Thoracic aorta (tissue), 2 donors: Measurements from ENCODE around the gene BCAN. TPM values are rescaled to one million over a fixed set of nuclear protein-coding genes. Genes with fewer than 3 reads are reported as not detected.

ENCODE experiments used
- ATAC-seq: fragments of 150-250 bp; one replicate; pipeline ENCODE4 v1.8.0; 2017; ENCODE audit warnings: low read depth; ENCODE audit not compliant: insufficient number of reproducible peaks, low FRiP score
- DNase-seq: peaks from one replicate; pipeline ENCODE4 v3.0.0-alpha.2; 2020; ENCODE audit warnings: low spot score
- H3K27ac ChIP-seq, 2 donors: fragments of 200-600 bp; sonication (generic); 1 replicate in 1 of 2; 2 replicates in 1 of 2; pipeline ENCODE4 v1.5.1; 2016; ENCODE audit warnings: mild to moderate bottlenecking in 2 of 2, moderate library complexity in 2 of 2
- H3K27me3 ChIP-seq: fragments of 200-600 bp; sonication (generic); replicated peaks from 2 replicates; pipeline ENCODE4 v1.6.0; 2016; ENCODE audit warnings: mild to moderate bottlenecking; ENCODE audit not compliant: insufficient read depth
- H3K36me3 ChIP-seq: fragments of 200-600 bp; sonication (generic); one replicate; pipeline ENCODE4 v1.5.1; 2016
- H3K4me1 ChIP-seq, 2 donors: fragments of 200-600 bp; sonication (generic); 1 replicate in 1 of 2; 2 replicates in 1 of 2; pipeline versions ENCODE4 v1.5.1 to v1.6.0; 2016; ENCODE audit warnings: low read depth in 2 of 2, mild to moderate bottlenecking in 1 of 2; ENCODE audit not compliant: control insufficient read depth in 1 of 2
- H3K4me3 ChIP-seq: fragments of 200-600 bp; sonication (generic); 2 replicates; pipeline ENCODE4 v1.5.1; 2016; ENCODE audit warnings: mild to moderate bottlenecking
- H3K9me3 ChIP-seq: fragments of 200-600 bp; sonication (generic); 2 replicates; pipeline ENCODE4 v1.5.1; 2016
- total RNA-seq, 2 donors: library from RNA; depleted of rRNA; stranded (reverse); fragments of >200 nt; gene quantifications; one replicate each; pipeline versions ENCODE4 v1.1.0 to v1.2.3, GENCODE V29; 2016
- TF ChIP-seq, protein P1 (sequence below): fragments of 200-600 bp; sonication (generic); IDR thresholded peaks from one replicate; pipeline ENCODE4 v1.5.1; 2019; ENCODE audit warnings: antibody characterized with exemption

The BCAN gene
- total RNA-seq, 2 donors from 2014 or later = 0.54 to 0.99 TPM

- ATAC-seq = no peak
- no peak for DNase-seq
- no peak overlapping the region for H3K4me3 ChIP-seq
- H3K27me3 ChIP-seq = no peaks in the 10 kb centered on the region
- no peaks in the 10 kb centered on the region for H3K36me3 ChIP-seq
- H3K9me3 ChIP-seq = no peaks in the 10 kb centered on the region
- TF ChIP-seq, protein P1, sequence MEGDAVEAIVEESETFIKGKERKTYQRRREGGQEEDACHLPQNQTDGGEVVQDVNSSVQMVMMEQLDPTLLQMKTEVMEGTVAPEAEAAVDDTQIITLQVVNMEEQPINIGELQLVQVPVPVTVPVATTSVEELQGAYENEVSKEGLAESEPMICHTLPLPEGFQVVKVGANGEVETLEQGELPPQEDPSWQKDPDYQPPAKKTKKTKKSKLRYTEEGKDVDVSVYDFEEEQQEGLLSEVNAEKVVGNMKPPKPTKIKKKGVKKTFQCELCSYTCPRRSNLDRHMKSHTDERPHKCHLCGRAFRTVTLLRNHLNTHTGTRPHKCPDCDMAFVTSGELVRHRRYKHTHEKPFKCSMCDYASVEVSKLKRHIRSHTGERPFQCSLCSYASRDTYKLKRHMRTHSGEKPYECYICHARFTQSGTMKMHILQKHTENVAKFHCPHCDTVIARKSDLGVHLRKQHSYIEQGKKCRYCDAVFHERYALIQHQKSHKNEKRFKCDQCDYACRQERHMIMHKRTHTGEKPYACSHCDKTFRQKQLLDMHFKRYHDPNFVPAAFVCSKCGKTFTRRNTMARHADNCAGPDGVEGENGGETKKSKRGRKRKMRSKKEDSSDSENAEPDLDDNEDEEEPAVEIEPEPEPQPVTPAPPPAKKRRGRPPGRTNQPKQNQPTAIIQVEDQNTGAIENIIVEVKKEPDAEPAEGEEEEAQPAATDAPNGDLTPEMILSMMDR = no peak
- peaks cover 60 to 85% of the 10 kb centered on the region in 2 donors for H3K4me1 ChIP-seq
- H3K27ac ChIP-seq = peak overlapping the region; percentile 81 to 94
These were observed 20.8 kb downstream of the BCAN start for GRCh38 chr1:156662800-156663055.

DNA sequence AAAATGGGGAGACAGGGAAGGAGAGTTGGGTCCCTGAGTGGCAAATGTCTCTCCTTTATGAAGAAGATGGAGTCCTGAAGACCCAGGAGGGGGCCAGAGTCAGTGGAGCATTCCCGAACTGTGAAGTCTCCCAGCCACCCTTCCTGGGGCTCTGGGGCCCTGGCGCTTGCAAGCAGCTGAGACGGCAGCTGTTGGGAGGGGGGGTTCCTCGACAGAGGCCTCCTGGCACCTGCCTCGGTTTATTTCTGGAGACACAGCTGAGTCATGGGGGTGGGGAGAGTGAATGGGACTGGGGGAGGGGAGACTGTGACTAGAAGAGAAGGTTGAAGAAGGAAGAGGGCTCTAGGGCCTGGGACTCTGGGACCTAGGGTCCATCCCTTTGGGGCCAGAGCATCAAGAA, 21.3 kb downstream of the BCAN start:
- peak; percentile 77 for DNase-seq
- Histone ChIP-seq H3K9me3 (no peaks in the 10 kb centered on the region), H3K4me3 (no peak overlapping the region), H3K4me1 (peaks cover 58 to 86% of the 10 kb centered on the region in 2 donors), H3K36me3 (no peaks in the 10 kb centered on the region), H3K27me3 (no peaks in the 10 kb centered on the region), H3K27ac (peak overlapping the region; percentile 81 to 94)
- no peak for ATAC-seq
- TF ChIP-seq, protein P1 = no peak

DNA sequence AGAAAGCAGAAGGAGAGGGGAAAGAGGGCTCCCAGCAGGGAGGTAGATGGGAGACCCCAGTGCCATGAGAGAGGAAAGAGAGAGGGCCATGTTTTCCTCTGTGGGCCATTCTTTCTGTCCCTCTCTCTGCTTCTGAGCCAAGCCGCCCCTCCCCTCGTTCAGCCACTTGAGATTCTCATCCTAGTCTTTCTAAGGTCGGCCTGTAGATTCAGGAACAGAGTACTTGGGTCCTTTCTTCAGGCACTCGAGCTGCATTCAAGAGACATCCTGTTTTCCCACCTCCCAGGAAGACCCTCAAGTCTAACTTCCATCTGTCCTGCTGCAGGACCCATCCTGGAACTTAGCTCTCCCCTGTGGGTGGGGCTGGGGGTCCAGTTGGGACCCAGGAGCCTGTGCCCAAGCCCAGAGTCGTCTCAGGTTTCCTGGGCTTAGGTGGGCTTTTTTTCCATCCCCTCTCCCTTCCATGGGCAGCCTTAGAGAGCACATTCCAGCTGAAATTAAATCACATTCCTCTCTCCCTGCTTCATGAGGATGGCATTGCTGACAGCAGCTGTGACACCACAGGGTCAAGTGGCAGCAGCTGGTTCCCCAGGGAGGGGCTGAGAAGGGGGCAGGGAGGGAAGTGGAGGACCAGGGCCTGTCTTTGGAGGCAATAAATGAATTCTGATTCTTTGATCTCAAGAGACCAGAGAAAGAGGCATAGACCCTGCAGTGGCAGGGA, 22.3 kb downstream of the BCAN start:
- Histone ChIP-seq H3K4me3 (peak overlapping the region; percentile 9), H3K36me3 (no peaks in the 10 kb centered on the region), H3K9me3 (no peaks in the 10 kb centered on the region), H3K27ac (peak overlapping the region; percentile 81 to 94), H3K27me3 (no peaks in the 10 kb centered on the region), H3K4me1 (peaks cover 57 to 79% of the 10 kb centered on the region in 2 donors)
- no peak for ATAC-seq
- TF ChIP-seq, protein P1 = no peak
- no peak for DNase-seq

- H3K27ac ChIP-seq = peak overlapping the region; percentile 81 to 94
- no peaks in the 10 kb centered on the region for H3K36me3 ChIP-seq
- H3K4me3 ChIP-seq = peak overlapping the region; percentile 9
- no peaks in the 10 kb centered on the region for H3K9me3 ChIP-seq
- H3K4me1 ChIP-seq = peaks cover 51 to 72% of the 10 kb centered on the region in 2 donors
- TF ChIP-seq, protein P1 = no peak
- no peak for DNase-seq
- H3K27me3 ChIP-seq = no peaks in the 10 kb centered on the region
- no peak for ATAC-seq
These were observed 23.0 kb downstream of the BCAN start for GRCh38 chr1:156664767-156665411.

DNA sequence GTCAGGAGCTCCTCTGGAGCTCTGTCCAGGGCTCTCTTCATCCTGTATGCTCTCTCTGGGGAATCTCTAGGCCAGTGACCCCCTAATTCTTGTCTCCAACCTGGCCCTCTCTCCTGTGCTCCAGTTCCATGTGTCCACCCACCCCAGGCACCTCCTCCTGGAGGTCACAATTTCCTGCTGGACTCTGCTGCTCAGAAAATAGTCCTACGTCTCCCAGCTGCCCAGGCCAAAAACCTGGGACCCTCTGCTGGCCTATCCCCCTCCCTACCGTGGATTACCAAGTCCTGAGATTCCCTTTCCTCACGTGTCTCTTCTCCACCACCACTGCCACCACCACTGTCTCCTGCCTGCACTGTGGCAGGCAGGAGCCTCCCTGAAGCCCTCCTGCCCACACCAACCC, 23.6 kb downstream of the BCAN start:
- H3K36me3 ChIP-seq = no peaks in the 10 kb centered on the region
- peaks cover 51 to 70% of the 10 kb centered on the region in 2 donors for H3K4me1 ChIP-seq
- no peaks in the 10 kb centered on the region for H3K9me3 ChIP-seq
- no peak for DNase-seq
- TF ChIP-seq, protein P1 = no peak
- no peak overlapping the region for H3K4me3 ChIP-seq
- H3K27me3 ChIP-seq = no peaks in the 10 kb centered on the region
- H3K27ac ChIP-seq = peak overlapping the region; percentile 81 to 94
- no peak for ATAC-seq
